OCI-LY7 (cell line): Measurements from ENCODE around the gene VOPP1. TPM values are rescaled to one million over a fixed set of nuclear protein-coding genes. Genes with fewer than 3 reads are reported as not detected.
A peak's percentile ranks its signal among the peaks of the same experiment; 100 is the strongest.

Source experiments
- BruUV-seq: library from RNA; stranded (reverse); fragments of 400-500 nt; replicated peaks from 2 replicates; lab custom pipeline; 2021; lab: Mats Ljungman, UMichigan
- CTCF ChIA-PET: fragments of 300-600 bp; sonication (Branson Sonifier 250); formaldehyde crosslinking; loops from one replicate; lab custom pipeline; 2022; ENCODE audit warnings: antibody characterized with exemption; ENCODE audit not compliant: unreplicated experiment; lab: Charles Lee
- POLR2A ChIA-PET: fragments of 300-600 bp; sonication (Branson Sonifier 250); formaldehyde crosslinking; loops from one replicate; lab custom pipeline; 2022; ENCODE audit warnings: antibody characterized with exemption; lab: Charles Lee
- DNase-seq: peaks from one replicate; pipeline ENCODE4 v3.0.0-alpha.2; 2015; ENCODE audit warnings: low spot score
- H2AFZ ChIP-seq: fragments of 200-600 bp; sonication (generic), shearing (Covaris generic); 2 replicates; pipeline ENCODE4 v1.6.1; 2014; ENCODE audit warnings: mild to moderate bottlenecking, antibody characterized with exemption, low read length, moderate library complexity
- H3K27ac ChIP-seq: fragments of 200-600 bp; sonication (generic); 2 replicates; pipeline ENCODE4 v1.5.1; 2014; ENCODE audit warnings: mixed run types, low read depth, mild to moderate bottlenecking, moderate library complexity, low read length, inconsistent platforms; ENCODE audit not compliant: poor library complexity, severe bottlenecking
- H3K36me3 ChIP-seq: fragments of 200-600 bp; sonication (generic); 2 replicates; pipeline ENCODE4 v1.6.1; 2014; ENCODE audit warnings: mild to moderate bottlenecking, antibody characterized with exemption, low read length, moderate library complexity, mixed read lengths; ENCODE audit not compliant: insufficient read depth
- H3K4me1 ChIP-seq: fragments of 200-600 bp; sonication (generic); 2 replicates; pipeline ENCODE4 v1.5.1; 2014; ENCODE audit warnings: mild to moderate bottlenecking, low read length; ENCODE audit not compliant: insufficient read depth, poor library complexity, severe bottlenecking
- H3K4me2 ChIP-seq: fragments of 200-600 bp; sonication (generic); 2 replicates; pipeline ENCODE4 v1.6.1; 2014; ENCODE audit warnings: mild to moderate bottlenecking, low read length
- H3K4me3 ChIP-seq: fragments of 200-600 bp; sonication (generic); 2 replicates; pipeline ENCODE4 v1.5.1; 2014; ENCODE audit warnings: mild to moderate bottlenecking, low read depth, low read length; ENCODE audit not compliant: poor library complexity, severe bottlenecking
- H3K79me2 ChIP-seq: fragments of 200-600 bp; sonication (generic); 2 replicates; pipeline ENCODE4 v1.6.1; 2016; ENCODE audit warnings: low read depth, mild to moderate bottlenecking, low read length, moderate library complexity, mixed read lengths; ENCODE audit not compliant: insufficient read depth
- H3K9me2 ChIP-seq: fragments of 200-600 bp; sonication (generic); 2 replicates; pipeline ENCODE4 v1.6.1; 2016; ENCODE audit warnings: mild to moderate bottlenecking, low read length, mixed read lengths; ENCODE audit not compliant: insufficient read depth
- H3K9me3 ChIP-seq: fragments of 200-600 bp; sonication (generic); 2 replicates; pipeline ENCODE4 v1.6.1; 2014; ENCODE audit warnings: mild to moderate bottlenecking, mixed run types, low read length, mixed read lengths
- H4K20me1 ChIP-seq: fragments of 200-600 bp; sonication (generic); 2 replicates; pipeline ENCODE4 v1.6.1; 2014; ENCODE audit warnings: mild to moderate bottlenecking, antibody characterized with exemption, low read length, moderate library complexity, mixed read lengths; ENCODE audit not compliant: insufficient read depth
- EZH2phosphoT487 ChIP-seq: fragments of 200-600 bp; sonication (generic); IDR thresholded peaks from 2 replicates; pipeline ENCODE4 v1.6.1; 2018; ENCODE audit warnings: low read depth, borderline replicate concordance, mild to moderate bottlenecking, mixed run types, antibody characterized with exemption, low read length, moderate library complexity, mixed read lengths
- intact Hi-C: fragments of 100-400 bp; cut with micrococcal nuclease; formaldehyde crosslinking; loops from one replicate; pipeline ENCODE4 v1.10.0; 2022; ENCODE audit not compliant: unreplicated experiment
- total RNA-seq, 2 experiments: library from RNA; depleted of rRNA in 1 of 2; stranded (reverse); fragments of >200 nt in 1 of 2; shearing (Covaris generic) in 1 of 2; gene quantifications; 2 replicates each; pipeline ENCODE4 v1.2.3, GENCODE V29; 2014 to 2022
- TF ChIP-seq, protein P1 (sequence below): fragments of 200-600 bp; sonication (generic); conservative IDR thresholded peaks from 2 replicates; pipeline ENCODE4 v1.5.1; 2014; ENCODE audit warnings: mild to moderate bottlenecking, antibody characterized with exemption, low read length, moderate library complexity, mixed read lengths

VOPP1 gene
- total RNA-seq, 2 experiments from 2014 or later: 68.8 to 72.1 TPM

DNA sequence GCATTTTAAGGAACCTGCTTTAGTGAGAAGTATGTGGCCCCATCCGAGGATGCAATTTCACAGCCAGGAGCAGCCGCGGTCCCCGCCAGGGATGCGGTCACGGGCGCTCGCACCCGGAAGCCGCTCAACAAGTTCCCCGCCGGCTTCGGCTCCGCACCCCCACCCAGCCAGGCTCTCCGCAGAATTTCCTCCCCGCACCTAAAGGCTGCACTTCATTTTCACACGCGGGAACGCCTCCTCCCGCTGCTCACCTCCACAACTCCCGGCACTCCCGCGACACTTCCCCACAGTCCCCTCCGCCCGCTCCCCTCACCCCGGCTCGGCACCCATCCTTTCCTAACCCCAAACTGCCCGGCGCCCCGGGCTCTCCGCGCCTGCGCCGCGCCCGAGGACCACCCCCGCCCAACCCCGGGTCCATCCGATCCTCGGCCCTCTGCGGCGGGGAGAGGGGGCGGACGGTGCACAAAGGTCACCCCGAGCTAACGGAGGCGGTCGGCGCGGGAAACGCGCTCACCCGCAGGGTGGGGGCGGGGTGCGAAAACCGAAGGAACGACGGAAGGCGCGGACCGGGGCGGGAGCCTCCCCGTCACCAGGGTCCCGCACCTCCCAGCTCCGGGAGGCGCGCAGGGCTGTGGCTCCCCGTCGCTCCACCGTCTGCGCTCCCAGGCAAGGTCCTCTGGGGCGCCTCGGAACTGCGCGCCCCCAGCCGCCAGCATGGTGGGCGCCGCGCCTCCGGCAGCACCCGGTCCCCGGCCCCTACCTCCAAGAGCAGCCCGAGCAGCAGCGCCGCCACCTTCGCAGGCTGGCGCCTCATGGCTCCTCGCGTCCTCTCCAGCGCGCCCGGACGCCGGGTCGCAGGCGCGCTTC lies 558 bp downstream of the VOPP1 start:
- no TSS peak for BruUV-seq
- no peaks in the 10 kb centered on the region for H3K9me3 ChIP-seq
- no peaks in the 10 kb centered on the region for H3K9me2 ChIP-seq
- peak overlapping the region; percentile 89 for H3K4me2 ChIP-seq
- H2AFZ ChIP-seq: peak overlapping the region; percentile 64; the same call in 1 of the 2 replicates
- H3K4me1 ChIP-seq: peaks cover 56% of the 10 kb centered on the region
- TF ChIP-seq EZH2phosphoT487: no peak
- peaks cover 16% of the 10 kb centered on the region for H3K36me3 ChIP-seq
- H4K20me1 ChIP-seq: peaks cover 28% of the 10 kb centered on the region
- H3K27ac ChIP-seq: peak overlapping the region; percentile 60
- ChIA-PET CTCF (interaction anchor here (0.7 to 0.9 kb wide), 2 partner anchors 22 to 38 kb away, joined by 3 read pairs; no protein-coding TSS in a partner anchor), POLR2A (interaction anchor here (0.5 to 1.4 kb wide), 4 partner anchors 22 to 258 kb away, joined by 3 to 5 read pairs (median 3); no protein-coding TSS in a partner anchor)
- peak; percentile 75 for DNase-seq
- peak overlapping the region; percentile 95 for H3K4me3 ChIP-seq
- peaks cover 51% of the 10 kb centered on the region for H3K79me2 ChIP-seq
- intact Hi-C loops: loop anchor here (1.0 to 10.0 kb wide), 5 partner anchors 15 to 479 kb away; partner anchors contain the start of genes CCT6A and PSPH

DNA sequence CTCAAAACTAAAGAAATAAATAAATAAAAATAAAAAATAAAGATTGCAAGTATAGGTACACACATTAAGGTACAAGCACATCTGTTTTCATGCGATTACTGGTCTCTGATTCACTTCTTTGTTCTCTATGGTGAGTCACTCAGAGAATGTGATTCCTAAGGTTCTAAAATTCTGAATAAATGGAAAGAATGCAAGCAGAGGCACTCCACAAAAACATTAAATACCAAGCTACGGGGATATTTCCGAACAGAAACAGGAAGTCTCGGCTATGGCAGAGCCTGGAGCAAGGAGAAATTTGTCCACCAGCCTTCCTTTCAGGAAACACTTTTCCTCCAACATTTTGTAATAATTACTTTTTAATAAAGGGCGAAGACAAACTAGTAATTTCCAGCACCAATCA lies 1.4 kb downstream of the VOPP1 start:
- Histone ChIP-seq H3K4me1 (peaks cover 64% of the 10 kb centered on the region), H2AFZ (peak overlapping the region; percentile 64; the same call in 1 of the 2 replicates)
- CTCF ChIA-PET: no interaction called here

More for the DNA sequence above, 1.4 kb downstream of the VOPP1 start:
- no TSS peak for BruUV-seq
- Histone ChIP-seq H3K79me2 (peaks cover 59% of the 10 kb centered on the region), H3K4me3 (peak overlapping the region; percentile 95), H3K9me2 (no peaks in the 10 kb centered on the region), H3K4me2 (peak overlapping the region; percentile 89), H3K36me3 (peaks cover 22% of the 10 kb centered on the region), H3K27ac (peak overlapping the region; percentile 60), H3K9me3 (no peaks in the 10 kb centered on the region), H4K20me1 (peaks cover 31% of the 10 kb centered on the region)
- no peak for DNase-seq
- POLR2A ChIA-PET: interaction anchor here (0.6 to 1.9 kb wide), 3 partner anchors 9 to 55 kb away, joined by 3 to 4 read pairs (median 4); no protein-coding TSS in a partner anchor
- intact Hi-C loops: loop anchor here (1.0 to 10.0 kb wide), 6 partner anchors 14 to 480 kb away; partner anchors contain the start of genes CCT6A and PSPH
- TF ChIP-seq, protein P1, sequence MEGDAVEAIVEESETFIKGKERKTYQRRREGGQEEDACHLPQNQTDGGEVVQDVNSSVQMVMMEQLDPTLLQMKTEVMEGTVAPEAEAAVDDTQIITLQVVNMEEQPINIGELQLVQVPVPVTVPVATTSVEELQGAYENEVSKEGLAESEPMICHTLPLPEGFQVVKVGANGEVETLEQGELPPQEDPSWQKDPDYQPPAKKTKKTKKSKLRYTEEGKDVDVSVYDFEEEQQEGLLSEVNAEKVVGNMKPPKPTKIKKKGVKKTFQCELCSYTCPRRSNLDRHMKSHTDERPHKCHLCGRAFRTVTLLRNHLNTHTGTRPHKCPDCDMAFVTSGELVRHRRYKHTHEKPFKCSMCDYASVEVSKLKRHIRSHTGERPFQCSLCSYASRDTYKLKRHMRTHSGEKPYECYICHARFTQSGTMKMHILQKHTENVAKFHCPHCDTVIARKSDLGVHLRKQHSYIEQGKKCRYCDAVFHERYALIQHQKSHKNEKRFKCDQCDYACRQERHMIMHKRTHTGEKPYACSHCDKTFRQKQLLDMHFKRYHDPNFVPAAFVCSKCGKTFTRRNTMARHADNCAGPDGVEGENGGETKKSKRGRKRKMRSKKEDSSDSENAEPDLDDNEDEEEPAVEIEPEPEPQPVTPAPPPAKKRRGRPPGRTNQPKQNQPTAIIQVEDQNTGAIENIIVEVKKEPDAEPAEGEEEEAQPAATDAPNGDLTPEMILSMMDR: no peak
- no peak for TF ChIP-seq EZH2phosphoT487
